UCSD-AML1 (cell line): ENCODE results near the gene ATP5PD.
A peak's percentile ranks its signal among the peaks of the same experiment; 100 is the strongest.
"Not testable (repeated sequence)": the region's sequence is repeated elsewhere in the genome, so short reads cannot be mapped to it uniquely, and the experiment has no call there.

Source experiments
- DNase-seq: peaks from one replicate; lab custom pipeline; 2025; ENCODE audit not compliant: unreplicated experiment; lab: John Stamatoyannopoulos, UW

ATP5PD gene

GRCh38 chr17:75077496-75078283 lies 30.9 kb upstream of the ATP5PD start:
- no peak for DNase-seq

DNA sequence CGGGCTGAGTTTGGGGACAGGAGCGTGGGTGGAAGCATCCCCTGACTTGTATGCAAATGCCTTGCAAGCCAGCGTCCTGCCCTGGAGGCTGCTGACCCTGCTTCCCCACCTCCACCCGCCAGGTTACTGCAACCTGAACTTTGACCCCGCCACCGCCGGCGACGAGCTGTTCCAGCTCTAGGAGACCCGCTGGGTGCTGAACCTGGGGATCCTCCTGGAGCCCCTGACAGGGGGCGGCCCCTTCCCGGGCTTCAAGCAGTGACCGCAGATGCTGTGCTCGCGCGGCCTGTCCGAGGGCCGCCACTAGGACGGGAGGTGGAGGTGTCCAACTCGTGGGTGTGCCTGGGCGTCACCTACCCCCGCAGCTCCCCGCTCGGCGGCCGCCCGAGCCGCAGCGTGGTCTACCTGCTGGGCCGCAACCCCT lies 30.3 kb upstream of the ATP5PD start:
- no peak for DNase-seq

DNA sequence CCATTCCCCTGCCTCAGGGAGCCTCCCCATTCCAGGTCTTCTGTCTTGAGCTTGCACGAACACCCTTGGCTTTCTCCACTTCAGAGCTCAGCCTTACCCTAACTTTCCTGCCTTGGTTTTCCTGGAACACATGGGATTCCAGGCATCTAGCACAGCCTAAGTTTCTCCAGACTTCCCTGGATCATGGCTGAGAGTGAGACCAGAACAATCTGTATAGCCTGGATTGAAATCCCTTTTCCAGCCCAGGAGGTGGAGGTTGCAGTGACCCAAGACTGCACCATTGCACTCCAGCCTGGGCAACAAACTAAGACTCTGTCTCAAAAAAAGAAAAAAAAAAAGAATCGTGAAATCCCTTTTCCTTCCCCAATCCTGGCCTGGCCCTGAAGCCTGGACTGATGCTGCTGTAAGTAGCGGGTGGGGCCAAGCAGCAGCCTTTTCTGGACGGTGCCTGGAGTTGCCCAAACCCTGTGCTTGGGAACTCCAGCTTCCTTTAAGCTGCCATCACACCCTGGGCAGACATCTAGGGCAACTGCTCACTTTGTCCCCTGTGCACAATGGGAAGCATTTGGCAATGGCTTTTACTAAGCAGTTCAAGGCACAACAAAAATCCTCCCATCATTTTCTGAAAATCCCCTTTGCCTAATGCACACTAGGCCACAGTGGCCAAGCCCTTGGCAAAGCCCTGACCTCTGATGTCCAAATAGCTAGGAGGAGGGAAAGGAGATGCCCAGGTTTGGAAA lies 29.0 kb upstream of the ATP5PD start:
- DNase-seq, result no peak

DNA sequence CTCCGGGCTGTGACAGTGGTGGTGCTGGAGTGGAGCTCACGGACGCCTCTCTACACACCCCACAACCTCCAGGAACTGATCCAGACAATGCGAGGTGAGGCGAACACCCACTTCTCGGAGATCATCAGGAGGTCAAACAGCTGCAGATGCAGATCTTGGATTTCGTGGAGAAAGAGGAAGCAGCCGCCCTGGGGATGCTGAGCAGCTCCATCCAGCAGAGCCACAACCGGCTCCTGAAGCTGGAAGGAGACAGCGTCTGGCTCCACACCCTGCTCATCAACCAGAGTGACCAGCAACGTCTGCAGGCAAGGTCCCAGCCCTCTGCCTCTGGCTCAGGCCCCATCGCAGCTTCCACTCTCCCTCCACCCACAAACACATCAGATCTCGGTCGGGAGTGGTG lies 27.8 kb upstream of the ATP5PD start:
- DNase-seq, result no peak

- DNase-seq, result no peak
Measured at GRCh38 chr17:75073618-75074047, 26.9 kb upstream of the ATP5PD start.

GRCh38 chr17:75072909-75073308 lies 26.1 kb upstream of the ATP5PD start:
- DNase-seq, result not testable (repeated sequence)

GRCh38 chr17:75071478-75072271 lies 24.9 kb upstream of the ATP5PD start:
- DNase-seq, result not testable (repeated sequence)

GRCh38 chr17:75069783-75070182 lies 23.0 kb upstream of the ATP5PD start:
- DNase-seq, result no peak

GRCh38 chr17:75068750-75069149 lies 22.0 kb upstream of the ATP5PD start:
- DNase-seq, result no peak

GRCh38 chr17:75067856-75068255 lies 21.1 kb upstream of the ATP5PD start:
- DNase-seq, result peak; percentile 42

DNA sequence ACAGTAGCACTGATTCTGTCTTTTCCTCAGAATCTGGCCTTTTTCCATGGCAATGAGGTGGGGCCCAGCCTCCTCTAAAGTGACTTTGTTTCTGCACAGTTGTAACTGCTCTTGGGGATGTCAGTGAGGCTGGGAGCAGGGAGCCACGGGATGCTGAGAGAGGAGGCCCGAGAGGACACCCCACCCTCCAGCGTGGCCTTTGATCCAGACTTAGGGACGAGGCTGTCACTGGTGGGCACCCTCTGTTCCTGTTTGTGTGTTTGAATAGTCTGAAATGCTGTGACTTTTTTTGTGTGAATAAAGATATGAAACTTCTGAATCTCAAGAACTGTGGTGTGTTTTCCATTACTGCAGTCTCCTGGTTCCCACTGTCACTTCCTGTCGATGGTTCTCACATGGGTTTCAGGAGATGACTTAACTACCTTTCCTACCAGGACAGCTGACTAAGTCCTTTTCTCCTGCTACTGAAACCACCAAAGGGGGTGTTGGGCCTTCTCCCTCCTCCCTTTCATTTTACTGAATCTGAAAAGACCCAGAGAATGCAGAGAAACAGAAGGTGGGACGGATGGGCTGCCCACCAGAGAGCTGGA lies 18.9 kb upstream of the ATP5PD start:
- DNase-seq, result no peak

DNA sequence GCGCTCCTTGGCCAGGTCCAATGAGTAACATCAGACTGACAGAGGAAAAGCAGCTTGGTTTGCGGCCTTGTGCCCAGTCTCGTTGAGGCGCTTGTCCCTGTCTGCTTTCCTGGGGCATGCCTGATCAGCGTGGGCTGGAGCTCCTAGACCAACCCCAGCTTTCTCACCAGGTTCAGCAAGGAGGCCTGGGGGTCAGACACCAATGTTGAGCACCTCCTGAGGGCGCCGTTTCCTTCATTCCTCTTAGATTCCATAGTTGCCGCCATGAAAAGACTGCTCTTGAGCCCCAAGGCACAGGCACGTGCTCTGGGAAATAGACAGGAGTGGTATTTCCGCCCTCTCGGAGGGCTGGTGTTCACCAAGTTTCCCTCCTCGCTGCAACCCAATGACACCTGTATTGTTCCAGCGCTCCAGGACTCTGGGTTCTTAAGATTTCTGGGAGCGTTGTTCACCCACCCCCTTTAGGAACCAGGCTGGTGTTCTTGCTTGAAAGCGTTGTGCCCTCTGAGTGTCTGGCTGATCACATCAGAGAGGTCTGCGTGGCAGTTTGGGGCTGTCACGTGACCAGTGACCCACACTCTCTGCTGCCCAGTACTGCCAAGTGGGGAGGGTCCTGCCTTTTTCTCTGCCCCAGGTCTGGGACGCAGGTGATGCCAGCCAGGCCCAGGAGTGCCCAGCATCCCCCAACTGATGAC lies 18.2 kb upstream of the ATP5PD start:
- DNase-seq, result no peak

- DNase-seq, result no peak
Measured at GRCh38 chr17:75064460-75064859, 17.7 kb upstream of the ATP5PD start.

DNA sequence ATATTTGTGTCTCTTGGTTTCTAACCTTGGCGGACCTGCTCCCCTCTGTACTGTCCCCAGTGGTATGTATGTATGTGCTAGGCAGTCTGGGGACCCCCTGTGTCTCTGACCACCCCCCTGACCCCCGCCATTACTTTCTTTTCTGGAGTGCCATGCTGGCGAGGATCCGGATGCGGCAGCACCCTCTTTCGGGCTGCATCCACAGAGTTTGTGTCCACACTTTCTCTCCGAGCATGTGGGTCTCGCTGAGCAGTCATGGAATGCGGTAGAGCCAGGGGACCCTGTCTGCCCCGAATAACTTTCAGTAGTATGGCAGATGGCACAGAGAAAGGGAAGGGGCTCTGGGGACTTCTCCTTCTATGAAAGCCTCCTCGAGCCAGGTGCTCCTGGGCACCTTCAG lies 17.3 kb upstream of the ATP5PD start:
- no peak for DNase-seq

- no peak for DNase-seq
Measured at GRCh38 chr17:75063626-75064025, 16.9 kb upstream of the ATP5PD start.

DNA sequence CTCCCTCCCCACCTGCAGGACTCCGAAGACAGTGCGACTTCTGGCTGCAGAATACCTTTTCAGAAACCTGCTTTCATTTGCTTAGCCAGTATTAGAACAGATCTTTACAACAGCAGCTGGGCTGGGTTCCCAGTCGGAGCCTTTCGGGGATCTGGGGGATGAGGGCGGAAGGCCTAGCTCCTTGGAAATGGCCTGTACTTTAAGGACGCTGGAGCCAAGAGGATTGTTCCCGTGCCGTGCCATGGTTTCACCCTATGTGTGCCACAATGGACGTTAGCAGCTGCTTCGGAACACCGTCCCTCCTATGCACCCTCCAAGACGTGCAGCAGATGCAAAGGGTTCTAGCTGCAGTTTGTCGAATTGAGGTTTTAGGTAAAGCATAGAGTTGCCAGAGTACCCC lies 16.4 kb upstream of the ATP5PD start:
- no peak for DNase-seq

DNA sequence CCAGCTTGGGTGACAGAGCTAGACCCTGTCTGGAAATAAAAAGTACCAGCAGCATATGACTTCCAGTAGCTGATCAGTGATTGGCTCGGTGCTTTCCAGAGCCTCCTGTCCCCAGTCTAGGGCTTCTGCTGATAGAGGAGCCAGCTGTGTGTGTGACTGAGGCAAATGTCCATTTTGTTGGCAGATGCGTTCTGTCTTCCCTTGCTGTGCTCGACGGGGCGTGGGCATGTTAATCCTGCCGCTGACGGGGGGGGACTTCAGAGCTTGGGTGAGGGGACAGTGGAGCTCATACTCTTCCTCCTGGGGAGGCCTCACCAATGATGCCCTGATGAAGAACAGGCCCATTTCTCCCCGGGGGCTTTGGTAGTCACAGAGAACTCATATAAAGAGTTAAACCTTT lies 14.8 kb upstream of the ATP5PD start:
- no peak for DNase-seq

GRCh38 chr17:75061055-75061438 lies 14.3 kb upstream of the ATP5PD start:
- no peak for DNase-seq

DNA sequence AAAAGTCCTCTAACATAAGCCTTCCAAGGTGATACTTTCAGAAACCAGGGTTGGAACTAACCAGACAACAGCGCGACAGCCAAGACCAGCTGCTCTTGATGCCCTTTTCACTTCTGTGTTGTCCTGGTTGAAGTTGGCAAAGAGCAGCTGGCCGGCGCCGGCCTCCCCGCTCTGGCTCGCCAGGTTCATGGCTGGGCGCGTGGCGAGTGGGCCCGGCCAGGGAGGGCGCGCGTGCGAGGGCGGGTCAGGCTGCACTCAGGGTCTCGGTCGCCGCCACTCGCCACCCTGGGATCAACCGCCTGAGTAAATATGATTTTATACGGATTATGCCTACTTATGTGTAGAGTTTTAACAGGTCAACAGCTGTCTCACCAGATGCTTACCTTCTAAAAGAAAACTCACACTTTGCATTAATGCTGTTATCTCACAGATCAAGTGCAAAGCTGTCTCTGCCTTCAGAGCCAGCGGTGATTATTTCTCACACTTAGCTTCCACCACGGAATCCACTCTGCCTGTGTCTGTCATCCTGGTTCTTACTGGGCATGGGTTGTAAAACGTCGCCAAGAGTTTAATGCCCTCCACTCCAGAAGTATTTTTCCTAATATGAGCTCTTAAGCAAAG lies 13.8 kb upstream of the ATP5PD start:
- DNase-seq, result no peak
